GM18505 (cell line): ENCODE measurements around the gene RGS6.
"Not testable (repeated sequence)": the region's sequence is repeated elsewhere in the genome, so short reads cannot be mapped to it uniquely, and the experiment has no call there.

ENCODE experiments used
- ATAC-seq: cut with Tn5 transposase; IDR thresholded peaks from one replicate; pipeline ENCODE4 v1.9.1; 2021; ENCODE audit not compliant: unreplicated experiment
- POLR2A ChIP-seq: IDR thresholded peaks from 4 replicates; pipeline ENCODE4 v1.6.1; 2011; ENCODE audit warnings: borderline replicate concordance; ENCODE audit not compliant: insufficient read depth, insufficient read length; ENCODE audit errors: extremely low read depth

Gene RGS6

DNA sequence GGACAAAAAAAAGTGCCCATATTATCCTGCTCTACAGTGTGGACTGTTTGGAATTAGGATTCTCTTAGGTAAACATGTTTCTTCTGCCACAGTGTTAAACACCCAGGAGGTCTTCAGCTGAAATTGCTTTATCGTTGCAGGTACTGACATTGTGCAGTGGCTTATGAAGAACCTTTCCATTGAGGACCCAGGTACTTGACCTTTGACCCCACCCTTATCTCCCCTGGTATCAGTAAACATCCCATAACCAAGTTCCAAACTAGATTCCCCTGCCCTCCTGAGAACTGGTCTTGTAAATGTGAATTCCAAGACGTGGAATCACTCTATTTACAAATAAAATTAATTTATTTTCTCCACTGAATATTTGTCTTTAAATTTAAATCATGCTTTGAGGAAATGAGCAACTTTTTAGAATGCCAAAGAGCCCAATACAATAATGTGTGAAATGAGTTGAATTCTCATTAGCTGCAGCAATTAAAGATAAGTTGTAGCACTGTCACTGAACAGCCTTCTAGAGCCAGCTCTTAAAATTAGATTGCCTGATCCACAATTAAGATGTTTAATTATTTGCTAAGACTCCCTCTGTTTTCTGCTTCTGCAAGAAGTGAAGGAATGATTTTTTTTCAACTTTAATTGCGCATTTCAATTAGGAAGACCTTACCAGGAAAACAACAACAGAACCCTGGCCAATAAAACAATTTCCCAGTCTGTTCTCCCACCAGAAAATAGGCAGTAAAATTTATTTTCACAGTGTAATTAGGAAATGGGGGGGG is 522.3 kb downstream of the RGS6 start:
- no peak for TF ChIP-seq POLR2A
- ATAC-seq = no peak

DNA sequence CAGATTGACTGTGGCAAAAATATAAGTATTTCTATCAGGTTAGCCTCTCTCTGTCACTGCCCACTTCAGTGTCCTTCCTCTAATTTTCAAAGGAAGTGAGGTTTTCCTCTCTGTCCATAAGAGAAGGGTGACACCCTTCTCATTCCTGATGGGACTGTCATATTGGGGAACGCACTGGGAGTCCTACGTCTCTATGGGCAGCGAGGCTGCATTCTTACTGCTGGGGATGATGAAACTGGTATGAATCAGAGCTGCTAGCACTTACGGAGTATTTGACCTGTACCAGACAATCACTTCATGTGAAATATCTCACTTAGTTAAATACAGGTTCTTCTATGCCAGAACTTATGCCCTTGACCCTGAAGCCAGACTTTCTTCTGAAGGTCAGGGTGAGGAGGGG is 525.4 kb downstream of the RGS6 start:
- TF ChIP-seq POLR2A = no peak
- no peak for ATAC-seq

DNA sequence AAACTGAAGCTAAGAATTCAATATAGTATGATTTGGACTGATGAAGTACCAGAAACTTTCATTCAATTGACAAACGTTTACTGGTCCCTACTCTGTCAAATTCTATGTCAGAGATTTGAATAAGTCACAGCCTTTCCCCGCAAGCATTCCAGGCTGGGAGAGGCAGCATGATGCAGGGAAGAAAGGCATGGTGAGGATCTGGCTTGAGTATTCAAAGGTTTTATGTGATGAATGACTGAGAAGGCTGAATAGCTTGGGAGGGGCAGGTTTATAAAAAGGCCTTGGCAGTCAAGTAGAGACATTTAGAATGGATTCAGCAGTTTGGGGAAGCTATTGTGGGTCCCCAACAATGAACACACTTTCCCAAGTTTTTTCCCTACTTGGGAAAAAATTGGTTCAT is 529.8 kb downstream of the RGS6 start:
- TF ChIP-seq POLR2A = no peak
- ATAC-seq = no peak

DNA sequence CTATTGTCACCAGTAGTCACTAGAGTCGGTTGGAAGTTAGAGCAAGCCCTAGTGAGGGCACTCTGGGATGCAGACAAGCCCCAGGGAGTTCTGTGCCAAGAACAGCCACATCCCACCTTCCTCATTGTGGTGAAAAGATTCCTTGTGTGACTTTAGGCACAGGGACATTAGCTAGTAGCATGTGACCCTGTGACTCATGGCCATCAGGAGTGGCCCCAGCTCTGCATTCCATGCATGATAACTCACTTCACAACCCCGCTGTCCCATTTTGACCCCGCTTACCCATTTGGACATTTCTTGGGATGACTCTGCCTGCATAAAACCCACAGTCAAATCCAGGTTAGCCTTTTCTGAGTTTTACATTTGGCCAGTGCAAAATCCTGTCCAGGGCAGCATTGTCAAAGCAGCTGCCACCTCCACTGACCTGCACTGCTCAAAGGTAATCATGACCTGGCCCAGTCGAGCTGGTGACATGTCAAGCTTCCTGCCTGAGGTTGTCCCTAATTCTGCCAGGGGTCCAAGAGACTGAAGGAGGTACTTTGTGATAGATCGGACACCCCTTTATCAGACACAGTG is 531.1 kb downstream of the RGS6 start:
- TF ChIP-seq POLR2A = no peak
- no peak for ATAC-seq

DNA sequence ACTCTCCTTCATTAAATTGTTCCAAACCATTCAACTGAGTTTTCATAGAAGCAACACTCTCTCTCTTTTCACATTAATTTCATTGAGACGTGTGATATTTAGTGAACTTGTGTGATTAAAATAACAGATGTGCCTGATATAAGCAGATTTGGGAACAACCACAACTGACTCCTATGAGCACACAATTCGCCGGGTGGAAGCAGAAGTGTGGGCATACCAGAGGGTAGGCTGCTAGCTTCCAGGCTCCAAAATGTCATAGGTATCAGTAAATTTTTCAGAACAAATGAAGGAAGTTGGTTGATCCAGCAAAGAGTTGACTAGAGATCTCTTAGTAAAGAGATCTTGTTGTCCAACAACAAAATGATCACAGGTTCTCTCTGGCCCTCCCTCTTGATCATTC is 532.0 kb downstream of the RGS6 start:
- ATAC-seq = no peak
- no peak for TF ChIP-seq POLR2A

DNA sequence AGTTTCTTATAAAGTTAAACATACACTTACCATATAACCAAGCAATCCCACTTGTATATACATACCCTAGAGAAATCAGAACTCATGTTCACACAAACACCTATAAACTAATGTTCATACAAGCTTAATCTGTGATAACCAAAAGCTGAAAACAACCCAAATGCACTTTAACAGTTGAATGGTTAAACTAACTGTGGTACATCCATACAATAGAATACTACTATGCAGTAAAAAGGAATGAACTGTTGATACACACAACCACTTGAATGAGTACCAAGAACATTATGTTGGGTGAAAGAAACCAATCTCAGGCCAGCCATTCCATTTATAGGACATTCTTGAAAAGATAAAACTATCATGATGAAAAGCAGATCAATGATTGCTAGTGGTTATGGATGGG is 534.1 kb downstream of the RGS6 start:
- no peak for TF ChIP-seq POLR2A
- ATAC-seq = no peak

DNA sequence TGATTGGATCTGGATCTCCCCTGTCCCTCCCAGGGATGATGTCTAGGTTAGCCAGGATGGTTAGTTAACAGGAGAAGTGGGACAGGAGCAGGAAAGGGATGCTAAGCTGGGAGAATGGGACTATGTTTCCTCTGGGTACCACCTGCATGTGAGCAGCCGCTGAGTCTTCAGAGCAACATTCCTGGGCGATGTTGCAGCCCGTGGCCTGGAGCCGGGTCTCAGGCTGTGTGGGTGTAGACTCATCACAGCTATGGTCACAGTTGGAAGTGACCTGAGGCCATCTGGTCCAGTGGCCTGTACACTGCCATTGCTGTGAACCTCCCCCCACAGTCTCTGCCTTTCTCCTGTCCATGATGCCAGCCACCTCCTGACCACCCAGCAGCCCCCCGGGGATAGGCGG is 539.1 kb downstream of the RGS6 start:
- no peak for TF ChIP-seq POLR2A
- ATAC-seq = no peak

DNA sequence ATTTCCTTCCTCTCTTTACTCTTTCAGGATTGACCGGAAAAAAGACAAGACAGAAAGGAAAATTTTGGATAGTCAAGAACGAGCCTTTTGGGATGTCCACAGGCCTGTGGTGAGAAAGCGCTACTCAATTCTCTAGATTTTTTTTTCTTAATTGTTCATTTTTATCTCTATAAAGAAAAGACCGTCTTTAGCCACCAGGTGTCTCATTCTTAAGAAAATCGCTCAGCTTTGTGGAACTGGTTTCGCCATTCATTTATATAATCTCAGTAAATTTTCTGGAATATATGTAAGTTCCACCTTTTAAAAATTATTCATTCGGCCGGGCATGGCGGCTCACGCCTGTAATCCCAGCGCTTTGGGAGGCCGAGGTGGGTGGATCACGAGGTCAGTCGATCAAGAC is 540.6 kb downstream of the RGS6 start:
- TF ChIP-seq POLR2A = no peak
- no peak for ATAC-seq

DNA sequence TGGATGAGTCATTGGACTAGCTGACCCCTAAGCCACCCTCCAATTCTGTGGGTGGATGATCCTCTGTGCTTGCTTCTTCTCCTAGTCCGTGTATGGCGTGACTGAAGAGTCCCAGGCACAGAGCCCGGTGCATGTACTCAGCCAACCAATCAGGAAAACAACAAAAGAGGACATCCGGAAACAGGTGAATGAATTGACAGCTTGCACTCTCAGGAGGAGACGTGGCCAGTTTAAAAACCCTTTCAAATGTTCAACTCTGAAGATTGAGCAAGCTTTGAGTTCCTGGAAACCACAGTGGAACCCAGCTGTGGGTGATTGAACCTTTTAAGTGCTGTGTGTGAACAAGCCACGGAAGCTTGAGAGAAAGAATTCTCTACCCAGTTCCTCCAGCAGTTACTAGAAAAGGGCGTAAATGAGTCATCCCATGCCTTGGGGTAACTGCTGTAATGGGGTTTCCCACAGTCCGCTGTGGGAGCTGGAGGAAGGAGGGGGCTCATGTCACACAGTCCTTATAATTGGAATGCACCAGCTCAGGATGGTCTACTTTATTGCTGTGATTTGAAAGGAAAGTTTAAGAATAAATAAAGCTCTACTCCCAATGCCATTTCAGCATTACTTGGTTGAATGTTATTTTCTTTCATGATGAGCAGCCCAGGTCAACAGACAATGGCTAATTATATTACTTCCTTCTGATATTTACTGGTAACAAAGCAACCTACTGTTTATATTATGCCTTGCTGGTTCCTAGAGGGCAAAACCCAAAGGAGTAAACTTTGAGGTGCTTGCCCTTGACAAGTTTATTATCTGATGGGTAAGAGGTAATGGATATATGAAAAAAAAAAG is 544.6 kb downstream of the RGS6 start:
- peak; percentile 43 for TF ChIP-seq POLR2A
- ATAC-seq = peak; percentile 83

DNA sequence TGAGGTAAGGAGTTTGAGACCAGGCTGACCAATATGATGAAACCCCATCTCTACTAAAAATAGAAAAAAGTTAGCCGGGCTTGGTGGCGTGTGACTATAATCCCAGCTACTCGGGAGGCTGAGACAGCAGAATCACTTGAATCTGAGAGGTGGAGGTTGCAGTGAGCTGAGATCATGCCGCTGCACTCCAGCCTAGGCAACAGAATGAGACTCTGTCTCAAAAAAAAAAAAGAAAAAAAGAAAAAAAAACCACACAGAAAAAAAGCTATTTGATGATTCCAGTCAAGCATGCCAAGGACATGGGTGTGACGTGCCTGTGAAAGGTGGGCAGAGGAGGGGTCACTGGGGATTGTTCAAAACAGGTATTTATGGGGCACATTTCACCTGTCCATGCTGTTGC is 545.3 kb downstream of the RGS6 start:
- ATAC-seq = not testable (repeated sequence)

DNA sequence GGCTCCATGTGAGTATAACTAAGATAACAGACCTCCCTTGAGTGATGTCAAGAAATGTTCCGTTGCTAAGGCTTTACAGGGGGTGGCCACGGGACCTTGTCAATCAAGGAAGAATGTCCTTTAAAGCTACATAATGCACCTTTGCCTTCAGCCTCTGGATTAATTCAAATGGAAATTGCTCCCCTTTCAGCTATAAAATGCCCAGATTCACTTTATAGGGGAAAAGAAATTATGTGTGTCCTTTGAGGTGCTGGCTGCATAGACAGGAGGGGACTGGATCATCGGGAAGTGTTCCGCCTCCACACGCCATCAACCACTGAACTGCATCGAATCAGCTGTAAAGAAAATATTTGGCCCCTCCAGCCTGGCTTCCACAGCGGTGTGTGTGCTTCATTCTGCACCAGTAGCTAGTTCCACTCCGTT is 546.3 kb downstream of the RGS6 start:
- ATAC-seq = no peak
- no peak for TF ChIP-seq POLR2A

DNA sequence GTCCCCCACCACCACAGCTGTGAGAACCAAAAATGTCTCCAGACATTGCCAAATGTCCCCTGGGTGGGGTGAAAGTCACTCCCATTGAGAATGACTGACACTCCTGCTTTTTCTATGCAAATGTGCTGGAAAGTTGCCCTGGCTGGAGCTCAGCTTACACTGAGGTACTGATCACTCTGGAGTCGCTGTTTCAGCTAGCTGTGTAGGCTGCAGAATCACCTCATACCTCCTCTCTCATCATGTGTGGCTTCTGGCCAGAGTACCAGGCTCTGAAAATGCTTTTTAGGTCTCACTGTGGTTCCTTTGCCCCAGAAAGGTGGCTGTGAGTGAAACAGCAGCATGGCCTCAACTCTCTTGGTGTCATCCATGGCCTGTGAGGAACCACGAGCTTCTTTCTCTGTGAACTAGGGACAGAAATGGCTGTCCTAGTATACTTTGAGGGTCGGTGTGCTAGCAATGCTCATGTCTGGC is 547.3 kb downstream of the RGS6 start:
- no peak for TF ChIP-seq POLR2A
- ATAC-seq = no peak

DNA sequence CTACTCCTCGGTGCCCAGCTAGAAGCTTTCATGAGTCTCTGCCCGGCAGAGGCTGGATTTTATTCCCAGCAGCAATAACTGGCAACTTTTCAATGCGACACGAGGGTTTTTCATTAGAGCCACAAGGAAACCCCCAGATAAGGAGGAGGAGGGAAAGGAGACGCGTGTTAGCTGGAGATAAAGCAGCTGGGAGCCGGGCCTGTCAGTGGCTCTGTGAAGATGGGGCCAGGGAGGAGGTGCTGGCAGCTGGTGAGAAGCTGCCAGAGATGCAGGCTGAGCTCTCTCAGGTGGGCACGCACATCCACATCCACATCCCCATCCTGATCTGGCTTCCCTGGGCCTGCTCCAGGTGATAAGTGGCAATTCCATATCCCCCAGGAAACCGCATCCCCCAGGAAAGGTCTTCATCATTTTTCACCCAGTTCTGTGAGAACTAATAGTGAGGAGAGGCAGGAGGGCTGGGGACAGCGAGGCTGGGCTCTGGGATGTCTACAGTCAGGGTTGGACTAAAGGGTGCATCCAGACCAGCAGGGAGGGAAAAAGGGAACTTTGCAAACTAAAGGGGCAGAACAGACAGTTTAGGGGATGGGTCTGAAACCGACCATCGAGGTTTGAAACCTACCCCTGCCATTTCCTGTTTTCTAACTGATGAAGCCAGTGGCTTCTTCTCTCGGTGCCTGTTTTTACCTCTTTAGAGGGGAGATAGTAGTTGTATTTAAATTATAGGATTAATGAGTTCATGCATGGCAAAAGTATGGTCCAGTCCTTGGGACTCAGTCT is 548.4 kb downstream of the RGS6 start:
- no peak for ATAC-seq
- no peak for TF ChIP-seq POLR2A

DNA sequence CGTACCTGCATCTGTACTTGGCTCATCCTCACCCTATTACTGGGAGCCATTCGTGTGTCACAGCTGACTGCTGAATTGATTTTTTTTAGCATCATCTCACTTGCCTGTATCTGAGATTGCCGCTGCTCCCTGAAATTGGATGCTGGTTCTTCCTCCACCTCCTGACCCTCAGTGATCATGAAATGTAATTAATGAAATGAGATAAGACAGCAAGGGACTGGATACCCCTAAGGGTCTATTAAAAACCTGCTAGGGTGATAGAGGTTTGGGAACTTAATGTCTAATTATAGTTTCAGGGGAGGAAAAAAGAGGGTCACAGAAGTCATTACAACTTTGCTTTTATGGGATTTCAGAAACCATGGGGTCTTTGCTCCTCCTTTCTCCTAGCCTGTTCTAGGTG is 551.1 kb downstream of the RGS6 start:
- ATAC-seq = no peak

DNA sequence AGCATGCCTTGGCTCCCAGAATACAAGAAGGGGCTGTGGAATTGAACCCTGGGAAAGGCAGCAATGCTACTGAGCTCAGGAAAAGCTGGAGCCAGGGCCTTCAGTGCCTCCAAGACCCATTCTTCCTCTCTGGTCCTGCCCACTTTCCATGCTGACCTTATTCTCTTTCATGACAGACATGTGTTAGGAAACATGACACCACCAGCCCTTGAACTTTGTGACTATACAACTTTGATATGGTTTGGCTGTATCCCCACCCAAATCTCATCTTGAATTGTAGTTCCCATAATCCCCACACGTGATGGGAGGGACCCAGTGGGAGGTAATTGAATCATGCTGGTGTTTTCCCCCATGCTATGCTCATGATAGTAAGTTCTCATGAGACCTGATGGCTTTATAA is 553.5 kb downstream of the RGS6 start:
- no peak for TF ChIP-seq POLR2A
- no peak for ATAC-seq

More for the DNA sequence above, 551.1 kb downstream of the RGS6 start:
- no peak for TF ChIP-seq POLR2A
